ENCODE data around the gene EXOC4. TPM values are rescaled to one million over a fixed set of nuclear protein-coding genes. Genes with fewer than 3 reads are reported as not detected.

EXOC4 gene
- total and polyA plus RNA-seq, 7 experiments from 2014 or later: 44.1 to 106 (median 74.2) TPM

DNA sequence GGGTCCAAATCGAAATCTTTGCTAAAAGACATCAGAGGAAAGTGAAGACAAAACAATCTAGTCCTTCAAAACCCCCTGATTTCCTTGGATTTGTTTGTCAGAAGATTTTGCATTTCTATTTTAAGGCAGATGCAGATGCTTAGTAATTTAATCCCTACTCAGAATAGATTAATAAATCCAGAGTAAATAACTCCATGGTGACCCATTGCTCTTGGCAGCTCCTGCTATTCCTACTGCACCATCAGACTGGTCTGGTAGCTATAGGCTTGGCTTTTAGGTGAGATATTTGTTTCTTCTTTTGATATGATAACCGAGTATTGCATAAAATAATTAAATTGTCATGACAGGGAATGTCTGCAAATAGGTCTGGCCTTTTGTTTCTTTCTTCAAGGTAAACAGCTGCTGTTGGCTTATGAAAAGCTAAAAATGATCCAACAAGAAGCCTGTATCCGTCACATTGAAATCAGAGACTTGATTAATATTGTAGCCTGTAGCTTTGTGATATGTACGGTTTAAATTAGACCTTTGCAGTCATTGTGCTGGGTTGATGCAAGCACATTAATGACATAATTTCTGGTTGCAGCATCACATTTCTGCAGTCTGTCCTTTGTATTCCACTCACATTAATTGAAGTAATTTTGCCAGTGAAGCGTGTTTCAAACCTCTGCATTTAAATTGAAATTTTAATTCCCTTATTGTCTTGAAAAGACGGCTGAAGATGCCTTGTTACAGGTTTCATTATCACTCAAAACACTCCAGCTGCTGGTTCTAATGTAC is 40.7 kb downstream of the EXOC4 start:
- Histone ChIP-seq H3K36me3 (ENCODE audit: control insufficient read depth in 2 of 3, insufficient read depth in 3 of 3, low read length in 3 of 3) (peaks cover 0 to 18% (median 5%) of the 10 kb centered on the region in 3 experiments), H3K4me3 (ENCODE audit: low read length) (no peak overlapping the region), H3K4me1 (ENCODE audit: control insufficient read depth in 2 of 2, insufficient read depth in 2 of 2, low read length in 2 of 2) (no peaks in the 10 kb centered on the region), H3K27me3 (ENCODE audit: control insufficient read depth in 2 of 2, insufficient read depth in 2 of 2, low read length in 2 of 2) (no peaks in the 10 kb centered on the region), H3K9me3 (ENCODE audit: control insufficient read depth in 2 of 3, low read length in 3 of 3) (no peaks in the 10 kb centered on the region), H3K27ac (ENCODE audit: low read depth, low read length) (no peak overlapping the region)
- Mint-ChIP-seq H3K27ac (no peak overlapping the region), H3K4me1 (peaks cover 5 to 21% (median 9%) of the 10 kb centered on the region in 7 donors), H3K9me3 (no peaks in the 10 kb centered on the region), H3K27me3 (no peaks in the 10 kb centered on the region), H3K4me3 (no peak overlapping the region), H3K36me3 (peaks cover 6 to 66% (median 34%) of the 10 kb centered on the region in 5 donors)
- no peak for DNase-seq
- ChIA-PET CTCF (interaction anchor here (0.7 kb wide), 1 partner anchor 10 kb away, joined by 3 read pairs; no protein-coding TSS in a partner anchor), POLR2A (no interaction called here)
- ATAC-seq: no peak
- intact Hi-C loops (cut with micrococcal nuclease): no loop called here

- CTCF ChIA-PET: no interaction called here
Observed at GRCh38 chr7:133294234-133294633, 41.4 kb downstream of the EXOC4 start.

GRCh38 chr7:133295484-133295883 is 42.6 kb downstream of the EXOC4 start:
- POLR2A ChIA-PET: no interaction called here
- H3K27ac Mint-ChIP-seq: no peak overlapping the region

More at GRCh38 chr7:133294234-133294633, 41.4 kb downstream of the EXOC4 start:
- intact Hi-C loops (cut with micrococcal nuclease): no loop called here
- H3K4me1 Mint-ChIP-seq: peaks cover 5 to 24% (median 9%) of the 10 kb centered on the region in 7 donors
- Histone ChIP-seq H3K27ac (ENCODE audit: low read depth, low read length) (no peak overlapping the region), H3K27me3 (ENCODE audit: control insufficient read depth in 2 of 2, insufficient read depth in 2 of 2, low read length in 2 of 2) (no peaks in the 10 kb centered on the region), H3K4me3 (ENCODE audit: low read length) (no peak overlapping the region), H3K4me1 (ENCODE audit: control insufficient read depth in 2 of 2, insufficient read depth in 2 of 2, low read length in 2 of 2) (no peaks in the 10 kb centered on the region), H3K36me3 (ENCODE audit: control insufficient read depth in 2 of 3, insufficient read depth in 3 of 3, low read length in 3 of 3) (peaks cover 0 to 11% (median 5%) of the 10 kb centered on the region in 3 experiments), H3K9me3 (ENCODE audit: control insufficient read depth in 2 of 3, low read length in 3 of 3) (no peaks in the 10 kb centered on the region)
- ATAC-seq (no peak), DNase-seq (no peak)
- no peaks in the 10 kb centered on the region for H3K27me3 Mint-ChIP-seq
- POLR2A ChIA-PET: no interaction called here
- no peak overlapping the region for H3K4me3 Mint-ChIP-seq
- H3K36me3 Mint-ChIP-seq: peaks cover 5 to 60% (median 29%) of the 10 kb centered on the region in 5 donors
- no peak overlapping the region for H3K27ac Mint-ChIP-seq
- H3K9me3 Mint-ChIP-seq: no peaks in the 10 kb centered on the region

DNA sequence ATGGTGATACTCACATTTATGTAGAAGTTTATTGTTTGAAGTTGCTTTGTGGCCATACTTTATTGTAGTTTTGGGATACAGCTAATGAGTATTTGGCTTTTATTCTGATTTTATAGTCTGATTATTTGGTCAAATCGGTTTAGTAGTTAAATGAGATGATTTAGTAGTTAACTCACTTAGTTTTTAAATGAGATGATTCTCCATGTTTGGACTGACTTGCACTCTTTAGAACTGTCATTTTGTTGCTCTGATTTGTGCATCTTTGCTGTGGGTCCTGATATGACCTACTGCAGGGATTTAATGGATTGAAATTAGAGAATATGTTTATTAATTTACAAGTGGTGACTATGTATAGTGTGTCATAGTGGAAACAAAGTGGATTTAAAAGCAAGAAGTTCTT is 44.2 kb downstream of the EXOC4 start:
- ChIA-PET POLR2A (no interaction called here), CTCF (no interaction called here)
- H3K9me3 ChIP-seq (ENCODE audit: control insufficient read depth in 2 of 3, low read length in 3 of 3): no peaks in the 10 kb centered on the region
- no peaks in the 10 kb centered on the region for H3K27me3 ChIP-seq (ENCODE audit: control insufficient read depth in 2 of 2, insufficient read depth in 2 of 2, low read length in 2 of 2)
- intact Hi-C loops (cut with micrococcal nuclease): no loop called here
- H3K4me3 Mint-ChIP-seq: no peak overlapping the region
- no peak for ATAC-seq
- no peaks in the 10 kb centered on the region for H3K9me3 Mint-ChIP-seq
- no peak overlapping the region for H3K27ac ChIP-seq (ENCODE audit: low read depth, low read length)
- H3K27me3 Mint-ChIP-seq: no peaks in the 10 kb centered on the region
- peaks cover 0 to 33% (median 13%) of the 10 kb centered on the region in 7 donors for H3K4me1 Mint-ChIP-seq
- H3K4me1 ChIP-seq (ENCODE audit: control insufficient read depth in 2 of 2, insufficient read depth in 2 of 2, low read length in 2 of 2): no peaks in the 10 kb centered on the region
- no peak overlapping the region for H3K4me3 ChIP-seq (ENCODE audit: low read length)
- no peak overlapping the region for H3K27ac Mint-ChIP-seq
- DNase-seq: no peak
- H3K36me3 Mint-ChIP-seq: peaks cover 2 to 42% (median 13%) of the 10 kb centered on the region in 5 donors
- H3K36me3 ChIP-seq (ENCODE audit: control insufficient read depth in 2 of 3, insufficient read depth in 3 of 3, low read length in 3 of 3): no peaks in the 10 kb centered on the region

More at GRCh38 chr7:133295484-133295883, 42.6 kb downstream of the EXOC4 start:
- Histone ChIP-seq H3K4me1 (ENCODE audit: control insufficient read depth in 2 of 2, insufficient read depth in 2 of 2, low read length in 2 of 2) (no peaks in the 10 kb centered on the region), H3K4me3 (ENCODE audit: low read length) (no peak overlapping the region), H3K9me3 (ENCODE audit: control insufficient read depth in 2 of 3, low read length in 3 of 3) (no peaks in the 10 kb centered on the region), H3K36me3 (ENCODE audit: control insufficient read depth in 2 of 3, insufficient read depth in 3 of 3, low read length in 3 of 3) (no peaks in the 10 kb centered on the region), H3K27me3 (ENCODE audit: control insufficient read depth in 2 of 2, insufficient read depth in 2 of 2, low read length in 2 of 2) (no peaks in the 10 kb centered on the region), H3K27ac (ENCODE audit: low read depth, low read length) (no peak overlapping the region)
- DNase-seq: no peak
- H3K9me3 Mint-ChIP-seq: no peaks in the 10 kb centered on the region
- no peaks in the 10 kb centered on the region for H3K27me3 Mint-ChIP-seq
- CTCF ChIA-PET: no interaction called here
- no peak for ATAC-seq
- intact Hi-C loops (cut with micrococcal nuclease): no loop called here
- peaks cover 2 to 54% (median 22%) of the 10 kb centered on the region in 5 donors for H3K36me3 Mint-ChIP-seq
- no peak overlapping the region for H3K4me3 Mint-ChIP-seq
- peaks cover 5 to 33% (median 13%) of the 10 kb centered on the region in 7 donors for H3K4me1 Mint-ChIP-seq

- ATAC-seq (no peak), DNase-seq (no peak)
- Histone ChIP-seq H3K9me3 (ENCODE audit: control insufficient read depth in 2 of 3, low read length in 3 of 3) (no peaks in the 10 kb centered on the region), H3K36me3 (ENCODE audit: control insufficient read depth in 2 of 3, insufficient read depth in 3 of 3, low read length in 3 of 3) (no peaks in the 10 kb centered on the region), H3K27ac (ENCODE audit: low read depth, low read length) (no peak overlapping the region), H3K27me3 (ENCODE audit: control insufficient read depth in 2 of 2, insufficient read depth in 2 of 2, low read length in 2 of 2) (no peaks in the 10 kb centered on the region), H3K4me3 (ENCODE audit: low read length) (no peak overlapping the region), H3K4me1 (ENCODE audit: control insufficient read depth in 2 of 2, insufficient read depth in 2 of 2, low read length in 2 of 2) (no peaks in the 10 kb centered on the region)
- CTCF ChIA-PET: no interaction called here
- intact Hi-C loops (cut with micrococcal nuclease): no loop called here
- POLR2A ChIA-PET: no interaction called here
- H3K4me3 Mint-ChIP-seq: no peak overlapping the region
- H3K4me1 Mint-ChIP-seq: peaks cover 0 to 29% (median 13%) of the 10 kb centered on the region in 7 donors
- H3K9me3 Mint-ChIP-seq: no peaks in the 10 kb centered on the region
- peaks cover 2 to 33% (median 8%) of the 10 kb centered on the region in 5 donors for H3K36me3 Mint-ChIP-seq
- no peaks in the 10 kb centered on the region for H3K27me3 Mint-ChIP-seq
- H3K27ac Mint-ChIP-seq: no peak overlapping the region
Observed at GRCh38 chr7:133298080-133298479, 45.2 kb downstream of the EXOC4 start.

DNA sequence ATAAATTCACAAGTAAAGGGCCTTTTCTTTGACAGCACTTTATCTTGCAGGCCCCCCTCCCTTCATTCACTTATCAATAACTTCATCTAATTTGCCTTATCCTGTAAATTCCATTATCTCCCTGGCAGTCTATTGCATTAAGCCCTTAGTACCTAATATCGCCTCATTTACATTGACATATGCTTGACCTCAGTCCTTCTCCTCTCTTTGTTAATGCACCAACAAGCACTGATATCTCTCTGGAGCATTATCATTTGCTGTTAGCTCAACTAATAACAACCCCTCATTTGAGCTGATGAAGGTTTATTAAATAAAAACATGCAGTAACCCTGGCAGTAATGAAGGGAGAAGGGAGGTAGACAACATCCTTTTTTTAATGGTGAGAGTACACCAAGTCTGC is 46.8 kb downstream of the EXOC4 start:
- no peaks in the 10 kb centered on the region for H3K4me1 ChIP-seq (ENCODE audit: control insufficient read depth in 2 of 2, insufficient read depth in 2 of 2, low read length in 2 of 2)
- H3K9me3 ChIP-seq (ENCODE audit: control insufficient read depth in 2 of 3, low read length in 3 of 3): no peaks in the 10 kb centered on the region
- H3K9me3 Mint-ChIP-seq: no peaks in the 10 kb centered on the region
- peaks cover 2 to 30% (median 8%) of the 10 kb centered on the region in 5 donors for H3K36me3 Mint-ChIP-seq
- ChIA-PET POLR2A (no interaction called here), CTCF (no interaction called here)
- H3K4me3 ChIP-seq (ENCODE audit: low read length): no peak overlapping the region
- no peak for DNase-seq
- intact Hi-C loops (cut with micrococcal nuclease): no loop called here
- H3K27me3 ChIP-seq (ENCODE audit: control insufficient read depth in 2 of 2, insufficient read depth in 2 of 2, low read length in 2 of 2): no peaks in the 10 kb centered on the region
- H3K4me1 Mint-ChIP-seq: peaks cover 0 to 29% (median 13%) of the 10 kb centered on the region in 7 donors
- ATAC-seq: no peak
- H3K4me3 Mint-ChIP-seq: no peak overlapping the region
- no peak overlapping the region for H3K27ac Mint-ChIP-seq
- no peak overlapping the region for H3K27ac ChIP-seq (ENCODE audit: low read depth, low read length)
- no peaks in the 10 kb centered on the region for H3K36me3 ChIP-seq (ENCODE audit: control insufficient read depth in 2 of 3, insufficient read depth in 3 of 3, low read length in 3 of 3)
- H3K27me3 Mint-ChIP-seq: no peaks in the 10 kb centered on the region

DNA sequence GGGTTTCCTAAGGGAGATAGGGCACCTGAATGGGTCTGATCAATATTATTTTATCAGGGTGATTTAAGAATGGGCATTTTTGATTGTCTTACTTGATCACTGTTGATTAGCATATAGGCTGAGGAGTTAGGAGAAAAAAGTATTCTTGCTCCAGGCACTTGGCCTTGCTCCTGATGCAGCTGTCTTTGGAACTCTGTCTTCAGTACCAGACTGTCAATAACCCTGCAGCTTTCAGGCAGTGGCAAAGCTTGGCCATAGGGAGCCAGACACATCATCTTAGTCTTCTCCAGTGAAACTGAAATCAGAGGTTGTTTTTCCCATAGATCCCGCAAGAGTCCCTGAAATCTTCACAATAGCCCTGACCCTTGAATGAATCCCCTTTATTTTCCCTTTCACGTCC is 47.2 kb downstream of the EXOC4 start:
- Histone ChIP-seq H3K4me3 (ENCODE audit: low read length) (no peak overlapping the region), H3K27me3 (ENCODE audit: control insufficient read depth in 2 of 2, insufficient read depth in 2 of 2, low read length in 2 of 2) (no peaks in the 10 kb centered on the region), H3K9me3 (ENCODE audit: control insufficient read depth in 2 of 3, low read length in 3 of 3) (no peaks in the 10 kb centered on the region), H3K36me3 (ENCODE audit: control insufficient read depth in 2 of 3, insufficient read depth in 3 of 3, low read length in 3 of 3) (no peaks in the 10 kb centered on the region), H3K27ac (ENCODE audit: low read depth, low read length) (no peak overlapping the region), H3K4me1 (ENCODE audit: control insufficient read depth in 2 of 2, insufficient read depth in 2 of 2, low read length in 2 of 2) (no peaks in the 10 kb centered on the region)
- Mint-ChIP-seq H3K4me1 (peaks cover 0 to 29% (median 13%) of the 10 kb centered on the region in 7 donors), H3K4me3 (no peak overlapping the region), H3K27ac (no peak overlapping the region), H3K9me3 (no peaks in the 10 kb centered on the region), H3K27me3 (no peaks in the 10 kb centered on the region), H3K36me3 (peaks cover 2 to 32% (median 10%) of the 10 kb centered on the region in 5 donors)
- DNase-seq (no peak), ATAC-seq (no peak)
- intact Hi-C loops (cut with micrococcal nuclease): no loop called here
- CTCF ChIA-PET: no interaction called here
- POLR2A ChIA-PET: no interaction called here

All from naive thymus-derived CD4-positive, alpha-beta T cell (primary cell).